Neural progenitor cell (in vitro differentiated cells): ENCODE results near the gene WBP2. TPM values are rescaled to one million over a fixed set of nuclear protein-coding genes. Genes with fewer than 3 reads are reported as not detected.
"Not testable (repeated sequence)": the region's sequence is repeated elsewhere in the genome, so short reads cannot be mapped to it uniquely, and the experiment has no call there.

ENCODE experiments used
- DNase-seq: peaks from one replicate; pipeline ENCODE4 v3.0.0-alpha.2; 2016; ENCODE audit warnings: low spot score
- H2AFZ ChIP-seq: fragments of 200-600 bp; sonication (generic); replicated peaks from 2 replicates; pipeline ENCODE4 v1.6.1; 2016; ENCODE audit warnings: antibody characterized with exemption
- H3F3A ChIP-seq: fragments of 200-600 bp; sonication (generic); 2 replicates; pipeline ENCODE4 v1.6.1; 2016; ENCODE audit warnings: antibody characterized with exemption, low read depth
- H3K27ac ChIP-seq: fragments of 200-600 bp; sonication (generic); 2 replicates; pipeline ENCODE4 v1.5.1; 2016; ENCODE audit warnings: mild to moderate bottlenecking
- H3K27me3 ChIP-seq: fragments of 200-600 bp; sonication (generic); 2 replicates; pipeline ENCODE4 v1.6.1; 2016; ENCODE audit warnings: mild to moderate bottlenecking, moderate library complexity
- H3K36me3 ChIP-seq: fragments of 200-600 bp; sonication (generic); 2 replicates; pipeline ENCODE4 v1.5.1; 2016
- H3K4me1 ChIP-seq: fragments of 200-600 bp; sonication (generic); 2 replicates; pipeline ENCODE4 v1.6.1; 2016; ENCODE audit warnings: mixed run types
- H3K4me2 ChIP-seq: fragments of 200-600 bp; sonication (generic); 2 replicates; pipeline ENCODE4 v1.6.1; 2016
- H3K4me3 ChIP-seq: fragments of 200-600 bp; sonication (generic); 2 replicates; pipeline ENCODE4 v1.5.1; 2016
- H3K79me2 ChIP-seq: fragments of 200-600 bp; sonication (generic); 2 replicates; pipeline ENCODE4 v1.6.1; 2016; ENCODE audit warnings: low read depth
- H3K9ac ChIP-seq: fragments of 200-600 bp; sonication (generic); 2 replicates; pipeline ENCODE4 v1.6.1; 2016
- H3K9me3 ChIP-seq: fragments of 200-600 bp; sonication (generic); 2 replicates; pipeline ENCODE4 v1.5.1; 2016; ENCODE audit warnings: low read depth
- H4K20me1 ChIP-seq: fragments of 200-600 bp; sonication (generic); 2 replicates; pipeline ENCODE4 v1.6.1; 2016; ENCODE audit warnings: low read depth
- H3K27ac Mint-ChIP-seq: 3 replicates; pipeline ENCODE4 v1.8.0; 2021; ENCODE audit warnings: mixed read lengths
- H3K27me3 Mint-ChIP-seq: 2 replicates; pipeline ENCODE4 v1.8.0; 2022; ENCODE audit warnings: low read depth, mild to moderate bottlenecking, inconsistent platforms, moderate library complexity, mixed read lengths; ENCODE audit not compliant: insufficient read depth
- H3K36me3 Mint-ChIP-seq: 3 replicates; pipeline ENCODE4 v1.8.0; 2021; ENCODE audit warnings: mixed read lengths
- H3K4me1 Mint-ChIP-seq: 3 replicates; pipeline ENCODE4 v1.8.0; 2021; ENCODE audit warnings: mixed read lengths
- H3K4me3 Mint-ChIP-seq: 3 replicates; pipeline ENCODE4 v1.8.0; 2021; ENCODE audit warnings: mild to moderate bottlenecking, moderate library complexity, mixed read lengths
- H3K9me3 Mint-ChIP-seq: 3 replicates; pipeline ENCODE4 v1.8.0; 2020; ENCODE audit warnings: mixed read lengths
- CTCF ChIP-seq: fragments of 200-600 bp; sonication (generic); IDR thresholded peaks from 2 replicates; pipeline ENCODE4 v1.5.1; 2017; ENCODE audit warnings: antibody characterized with exemption, mild to moderate bottlenecking
- EZH2 ChIP-seq: fragments of 200-600 bp; sonication (generic); IDR thresholded peaks from 2 replicates; pipeline ENCODE4 v1.6.1; 2017; ENCODE audit warnings: antibody characterized with exemption, mild to moderate bottlenecking, moderate library complexity
- EZH2phosphoT487 ChIP-seq: fragments of 200-600 bp; sonication (generic); IDR thresholded peaks from 2 replicates; pipeline ENCODE4 v1.6.1; 2017; ENCODE audit warnings: antibody characterized with exemption
- total RNA-seq: library from RNA; depleted of rRNA; stranded (reverse); fragments of >200 nt; gene quantifications from 2 replicates; pipeline ENCODE4 v1.2.3, GENCODE V29; 2015; ENCODE audit warnings: low replicate concordance

Gene WBP2
- total RNA-seq, 1 donor from 2014 or later: 20.9 TPM

- peaks cover 3% of the 10 kb centered on the region for H3K79me2 ChIP-seq
- peaks cover 18% of the 10 kb centered on the region for H4K20me1 ChIP-seq
- H3K4me2 ChIP-seq: no peak overlapping the region
- no peak overlapping the region for H3K27ac ChIP-seq
- peaks cover 7% of the 10 kb centered on the region for H3K36me3 Mint-ChIP-seq
- no peaks in the 10 kb centered on the region for H3F3A ChIP-seq
- H3K9me3 ChIP-seq: no peaks in the 10 kb centered on the region
- no peaks in the 10 kb centered on the region for H3K4me1 Mint-ChIP-seq
- no peak for DNase-seq
- H3K9ac ChIP-seq: no peak overlapping the region
- peaks cover 2% of the 10 kb centered on the region for H3K27me3 Mint-ChIP-seq
- H3K4me3 ChIP-seq: no peak overlapping the region
- no peak overlapping the region for H3K4me3 Mint-ChIP-seq
- TF ChIP-seq EZH2phosphoT487: no peak
- no peaks in the 10 kb centered on the region for H3K36me3 ChIP-seq
- H2AFZ ChIP-seq: no peak overlapping the region
- H3K4me1 ChIP-seq: no peaks in the 10 kb centered on the region
- no peak overlapping the region for H3K27ac Mint-ChIP-seq
- no peaks in the 10 kb centered on the region for H3K9me3 Mint-ChIP-seq
- H3K27me3 ChIP-seq: no peaks in the 10 kb centered on the region
Observed at GRCh38 chr17:75813081-75814020, 41.8 kb downstream of the WBP2 start.

- Histone ChIP-seq H2AFZ (no peak overlapping the region), H3K79me2 (peaks cover 12% of the 10 kb centered on the region), H3K4me1 (no peaks in the 10 kb centered on the region), H4K20me1 (peaks cover 26% of the 10 kb centered on the region), H3K4me3 (no peak overlapping the region), H3K4me2 (no peak overlapping the region), H3F3A (no peaks in the 10 kb centered on the region), H3K36me3 (no peaks in the 10 kb centered on the region), H3K9me3 (no peaks in the 10 kb centered on the region), H3K27me3 (no peaks in the 10 kb centered on the region), H3K27ac (no peak overlapping the region), H3K9ac (no peak overlapping the region)
- H3K27ac Mint-ChIP-seq: no peak overlapping the region
- no peak for TF ChIP-seq CTCF
- no peak for TF ChIP-seq EZH2
- no peak for TF ChIP-seq EZH2phosphoT487
- H3K4me1 Mint-ChIP-seq: no peaks in the 10 kb centered on the region
- no peak overlapping the region for H3K4me3 Mint-ChIP-seq
- no peak for DNase-seq
- H3K9me3 Mint-ChIP-seq: no peaks in the 10 kb centered on the region
- H3K27me3 Mint-ChIP-seq: peaks cover under 1% of the 10 kb centered on the region
- H3K36me3 Mint-ChIP-seq: peaks cover 9% of the 10 kb centered on the region
Observed at GRCh38 chr17:75812096-75813013, 42.8 kb downstream of the WBP2 start.

- Histone ChIP-seq H4K20me1 (peaks cover 37% of the 10 kb centered on the region), H3K4me3 (no peak overlapping the region), H3F3A (no peaks in the 10 kb centered on the region), H3K9ac (no peak overlapping the region), H3K36me3 (no peaks in the 10 kb centered on the region), H3K4me1 (no peaks in the 10 kb centered on the region), H3K27me3 (no peaks in the 10 kb centered on the region), H3K79me2 (peaks cover 20% of the 10 kb centered on the region), H3K9me3 (no peaks in the 10 kb centered on the region), H2AFZ (no peak overlapping the region), H3K4me2 (no peak overlapping the region), H3K27ac (no peak overlapping the region)
- H3K27ac Mint-ChIP-seq: no peak overlapping the region
- H3K27me3 Mint-ChIP-seq: no peaks in the 10 kb centered on the region
- DNase-seq: no peak
- no peak for TF ChIP-seq EZH2phosphoT487
- TF ChIP-seq CTCF: no peak
- TF ChIP-seq EZH2: no peak
- H3K4me1 Mint-ChIP-seq: no peaks in the 10 kb centered on the region
- H3K4me3 Mint-ChIP-seq: no peak overlapping the region
- H3K36me3 Mint-ChIP-seq: peaks cover 9% of the 10 kb centered on the region
- H3K9me3 Mint-ChIP-seq: no peaks in the 10 kb centered on the region
Observed at GRCh38 chr17:75811174-75811573, 44.0 kb downstream of the WBP2 start.

GRCh38 chr17:75810756-75811155 is 44.4 kb downstream of the WBP2 start:
- H3K4me2 ChIP-seq, H3K4me3 Mint-ChIP-seq, H3K36me3 ChIP-seq, H3K4me1 Mint-ChIP-seq, H3F3A ChIP-seq, H3K27ac ChIP-seq, H3K9me3 Mint-ChIP-seq, H3K9me3 ChIP-seq, H2AFZ ChIP-seq, H3K4me3 ChIP-seq, DNase-seq, H3K27me3 Mint-ChIP-seq, H3K36me3 Mint-ChIP-seq, H3K27me3 ChIP-seq, H3K4me1 ChIP-seq, H3K9ac ChIP-seq, H3K27ac Mint-ChIP-seq: not testable (repeated sequence)
- Histone ChIP-seq H4K20me1 (peaks cover 40% of the 10 kb centered on the region), H3K79me2 (peaks cover 20% of the 10 kb centered on the region)
